CD4-positive, alpha-beta T cell treated with Interleukin-15 for 1 hour (primary cell): Measurements from ENCODE around the gene EXOC1L.

Source experiments
- DNase-seq: peaks from one replicate; pipeline ENCODE4 v3.0.0-alpha.2; 2020

The EXOC1L gene

DNA sequence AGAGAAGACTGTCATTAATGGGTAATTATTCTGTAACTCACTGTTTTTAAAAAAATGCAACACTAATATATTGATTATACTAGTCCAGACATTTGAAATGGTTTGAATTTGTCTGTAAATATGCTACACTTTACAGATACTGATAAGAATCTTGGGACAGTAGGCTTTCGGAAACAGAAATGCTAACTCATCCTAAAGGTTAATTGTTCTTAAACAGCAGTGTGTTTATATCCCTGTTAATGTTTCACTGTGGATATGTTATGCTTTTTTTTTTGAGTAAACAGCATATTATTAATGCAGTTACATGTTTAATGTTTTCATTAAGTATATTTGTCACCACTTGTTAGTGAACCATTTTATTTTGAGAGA is 65.2 kb downstream of the EXOC1L start:
- no peak for DNase-seq
